HepG2 (cell line): ENCODE results near the gene HNRNPUL1. TPM values are rescaled to one million over a fixed set of nuclear protein-coding genes. Genes with fewer than 3 reads are reported as not detected.

ENCODE experiments used
- CBX2 ChIP-seq, 2 experiments: fragments of 200-600 bp in 1 of 2; sonication (generic); formaldehyde crosslinking in 1 of 2; IDR thresholded peaks; 2 replicates each; pipeline versions ENCODE4 v1.7.0 to v1.8.1; 2018 to 2022; ENCODE audit warnings: low read depth in 2 of 2, low read length in 1 of 2, mild to moderate bottlenecking in 1 of 2, missing genetic modification reagents in 1 of 2
- CCDC6 ChIP-seq: sonication (generic); formaldehyde crosslinking; IDR thresholded peaks from 2 replicates; pipeline ENCODE4 v1.8.1; 2022; ENCODE audit warnings: mild to moderate bottlenecking, missing genetic modification reagents, moderate library complexity
- ELF4 ChIP-seq: sonication (generic); formaldehyde crosslinking; IDR thresholded peaks from 2 replicates; pipeline ENCODE4 v1.5.0; 2020; ENCODE audit warnings: missing genetic modification reagents, mild to moderate bottlenecking, moderate library complexity, borderline replicate concordance
- EP300 ChIP-seq, 3 experiments: sonication (generic) in 1 of 3; formaldehyde crosslinking in 1 of 3; IDR thresholded peaks; 2 replicates each; pipeline versions ENCODE4 v1.5.1 to v1.6.1; 2011 to 2020; ENCODE audit warnings: low read depth in 2 of 3, low read length in 2 of 3, borderline replicate concordance in 1 of 3, improper control_type of control experiment in 1 of 3, mild to moderate bottlenecking in 1 of 3, missing genetic modification reagents in 1 of 3, moderate library complexity in 1 of 3
- IKZF5 ChIP-seq: IDR thresholded peaks from 2 replicates; pipeline ENCODE4 v1.6.1; 2018; ENCODE audit warnings: missing genetic modification reagents, mild to moderate bottlenecking, missing compliant biosample characterization
- IRX3 ChIP-seq: sonication (generic); formaldehyde crosslinking; IDR thresholded peaks from 2 replicates; pipeline ENCODE4 v1.8.1; 2023; ENCODE audit warnings: mild to moderate bottlenecking, low read depth, missing genetic modification reagents, borderline replicate concordance
- ISL2 ChIP-seq: sonication (generic); formaldehyde crosslinking; IDR thresholded peaks from 2 replicates; pipeline ENCODE4 v1.5.0; 2020; ENCODE audit warnings: missing genetic modification reagents
- ONECUT2 ChIP-seq: sonication (generic); formaldehyde crosslinking; IDR thresholded peaks from 2 replicates; pipeline ENCODE4 v1.4.0; 2020; ENCODE audit warnings: missing genetic modification reagents
- PCBP1 ChIP-seq: fragments of 200-400 bp; formaldehyde crosslinking; IDR thresholded peaks from 2 replicates; pipeline ENCODE4 v1.6.1; 2017; ENCODE audit warnings: mild to moderate bottlenecking, low read depth, low read length, borderline replicate concordance
- SMAD3 ChIP-seq: sonication (generic); formaldehyde crosslinking; IDR thresholded peaks from 2 replicates; pipeline ENCODE4 v1.4.0; 2020; ENCODE audit warnings: missing genetic modification reagents
- TBX3 ChIP-seq: fragments of 450-650 bp; IDR thresholded peaks from 2 replicates; pipeline ENCODE4 v1.6.1; 2017; ENCODE audit warnings: antibody characterized with exemption, mild to moderate bottlenecking, inconsistent platforms, borderline replicate concordance
- ZFP91 ChIP-seq: sonication (generic); formaldehyde crosslinking; IDR thresholded peaks from 2 replicates; pipeline ENCODE4 v1.9.0; 2022; ENCODE audit warnings: missing genetic modification reagents, mild to moderate bottlenecking, borderline replicate concordance
- ZNF124 ChIP-seq: sonication (generic); formaldehyde crosslinking; IDR thresholded peaks from 2 replicates; pipeline ENCODE4 v1.4.0; 2020; ENCODE audit warnings: missing genetic modification reagents
- ZNF207 ChIP-seq: fragments of 450-650 bp; IDR thresholded peaks from 2 replicates; pipeline ENCODE4 v1.6.1; 2016; ENCODE audit warnings: antibody characterized with exemption, borderline replicate concordance
- ZNF430 ChIP-seq: sonication (generic); formaldehyde crosslinking; IDR thresholded peaks from 2 replicates; pipeline ENCODE4 v1.9.0; 2021; ENCODE audit warnings: mild to moderate bottlenecking, missing genetic modification reagents
- ZNF660 ChIP-seq: sonication (generic); formaldehyde crosslinking; IDR thresholded peaks from 2 replicates; pipeline ENCODE4 v1.5.1; 2020; ENCODE audit warnings: mild to moderate bottlenecking, low read depth, missing genetic modification reagents, borderline replicate concordance
- ZNF7 ChIP-seq: IDR thresholded peaks from 2 replicates; pipeline ENCODE4 v1.6.1; 2016; ENCODE audit warnings: missing biosample characterization, missing genetic modification reagents
- ZNF761 ChIP-seq: sonication (generic); formaldehyde crosslinking; conservative IDR thresholded peaks from 2 replicates; pipeline ENCODE4 v1.4.0; 2020; ENCODE audit warnings: mild to moderate bottlenecking, missing genetic modification reagents
- ZNF766 ChIP-seq: sonication (generic); formaldehyde crosslinking; IDR thresholded peaks from 2 replicates; pipeline ENCODE4 v1.5.0; 2020; ENCODE audit warnings: missing genetic modification reagents, borderline replicate concordance
- ZSCAN25 ChIP-seq: sonication (generic); formaldehyde crosslinking; IDR thresholded peaks from 2 replicates; pipeline ENCODE4 v1.8.0; 2022; ENCODE audit warnings: mild to moderate bottlenecking, missing genetic modification reagents
- ZZZ3 ChIP-seq: sonication (generic); formaldehyde crosslinking; IDR thresholded peaks from 2 replicates; pipeline ENCODE4 v1.4.0; 2020; ENCODE audit warnings: missing genetic modification reagents, mild to moderate bottlenecking, borderline replicate concordance
- polyA plus RNA-seq, 8 experiments: library from polyadenylated mRNA; depleted of rRNA in 3 of 8; stranded (reverse) in 7 of 8; unstranded in 1 of 8; fragments of >200 nt; fragmentation: Illumina TruSeq in 4 of 8; extraction: Trizol in 4 of 8; gene quantifications; 2 replicates each; pipeline versions ENCODE4 v1.2.1 to v1.2.3, GENCODE V29; 2011 to 2016; ENCODE audit warnings: low read depth in 4 of 8, missing spikeins in 1 of 8, mixed read lengths in 1 of 8; ENCODE audit not compliant: insufficient read depth in 1 of 8
- total RNA-seq, 5 experiments: library from RNA; depleted of rRNA; stranded (reverse); fragments of >200 nt; fragmentation: Illumina TruSeq; extraction: Trizol; gene quantifications; 2 replicates each; pipeline ENCODE4 v1.2.3, GENCODE V29; 2016; ENCODE audit warnings: low read depth in 1 of 5
- TF ChIP-seq, protein P1 (sequence below): sonication (generic); formaldehyde crosslinking; IDR thresholded peaks from 2 replicates; pipeline ENCODE4 v1.5.0; 2020; ENCODE audit warnings: mild to moderate bottlenecking, missing genetic modification reagents
- TF ChIP-seq, protein P2 (sequence below): sonication (generic); formaldehyde crosslinking; IDR thresholded peaks from 2 replicates; pipeline ENCODE4 v1.8.1; 2023; ENCODE audit warnings: mild to moderate bottlenecking, missing genetic modification reagents, borderline replicate concordance

The HNRNPUL1 gene
- total and polyA plus RNA-seq, 2 of the 13 experiments (the other 11 are each of a cell fraction or from before 2014, with no cell fraction given), result 30.9 to 81.7 TPM

- TF ChIP-seq IKZF5 (no peak), CCDC6 (CRISPR knock-in tag) (no peak; the same call in 1 of the 2 replicates), TBX3 (no peak), CBX2 (IDR thresholded peaks at IDR 0.05; ENCODE audit: low read depth, low read length) (no peak), CBX2 (CRISPR knock-in tag; IDR thresholded peaks at IDR 0.05; ENCODE audit: low read depth) (no peak), ZNF761 (peak; percentile 73; the same call in 1 of the 2 replicates), ZNF207 (no peak), ZFP91 (CRISPR knock-in tag) (peak; percentile 39), EP300 (IDR thresholded peaks at IDR 0.05; ENCODE audit: low read depth in 2 of 2, low read length in 2 of 2) (no peak; a peak in 1 of 4 replicates), EP300 (CRISPR knock-in tag; IDR thresholded peaks at IDR 0.05; ENCODE audit: borderline replicate concordance) (peak; percentile 35; the same call in 1 of the 2 replicates), SMAD3 (CRISPR knock-in tag) (0 out of 2 replicates have a peak, but pooled peaks have one; percentile 24), ZNF124 (CRISPR knock-in tag) (peak; percentile 40; the same call in 1 of the 2 replicates), ZSCAN25 (no peak; the same call in 1 of the 2 replicates), ZNF430 (CRISPR knock-in tag) (no peak; the same call in 1 of the 2 replicates), ELF4 (no peak), ZNF766 (CRISPR knock-in tag) (no peak; the same call in 1 of the 2 replicates), ZNF7 (CRISPR knock-in tag) (no peak), ZNF660 (CRISPR knock-in tag) (no peak), ZZZ3 (CRISPR knock-in tag) (no peak), PCBP1 (no peak), IRX3 (no peak), ONECUT2 (CRISPR knock-in tag) (0 out of 2 replicates have a peak, but pooled peaks have one; percentile 42), ISL2 (CRISPR knock-in tag) (peak; percentile 28; the same call in 1 of the 2 replicates)
- TF ChIP-seq, protein P1, sequence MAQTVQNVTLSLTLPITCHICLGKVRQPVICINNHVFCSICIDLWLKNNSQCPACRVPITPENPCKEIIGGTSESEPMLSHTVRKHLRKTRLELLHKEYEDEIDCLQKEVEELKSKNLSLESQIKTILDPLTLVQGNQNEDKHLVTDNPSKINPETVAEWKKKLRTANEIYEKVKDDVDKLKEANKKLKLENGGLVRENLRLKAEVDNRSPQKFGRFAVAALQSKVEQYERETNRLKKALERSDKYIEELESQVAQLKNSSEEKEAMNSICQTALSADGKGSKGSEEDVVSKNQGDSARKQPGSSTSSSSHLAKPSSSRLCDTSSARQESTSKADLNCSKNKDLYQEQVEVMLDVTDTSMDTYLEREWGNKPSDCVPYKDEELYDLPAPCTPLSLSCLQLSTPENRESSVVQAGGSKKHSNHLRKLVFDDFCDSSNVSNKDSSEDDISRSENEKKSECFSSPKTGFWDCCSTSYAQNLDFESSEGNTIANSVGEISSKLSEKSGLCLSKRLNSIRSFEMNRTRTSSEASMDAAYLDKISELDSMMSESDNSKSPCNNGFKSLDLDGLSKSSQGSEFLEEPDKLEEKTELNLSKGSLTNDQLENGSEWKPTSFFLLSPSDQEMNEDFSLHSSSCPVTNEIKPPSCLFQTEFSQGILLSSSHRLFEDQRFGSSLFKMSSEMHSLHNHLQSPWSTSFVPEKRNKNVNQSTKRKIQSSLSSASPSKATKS (CRISPR knock-in tag), result no peak
- TF ChIP-seq, protein P2, sequence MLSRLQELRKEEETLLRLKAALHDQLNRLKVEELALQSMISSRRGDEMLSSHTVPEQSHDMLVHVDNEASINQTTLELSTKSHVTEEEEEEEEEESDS, result peak; percentile 81; the same call in 1 of the 2 replicates
Measured at GRCh38 chr19:41226053-41226873, 37.9 kb upstream of the HNRNPUL1 start (continued).
